ENCODE measurements around the gene HOMEZ.
"Not testable (repeated sequence)": the region's sequence is repeated elsewhere in the genome, so short reads cannot be mapped to it uniquely, and the experiment has no call there.

DNA sequence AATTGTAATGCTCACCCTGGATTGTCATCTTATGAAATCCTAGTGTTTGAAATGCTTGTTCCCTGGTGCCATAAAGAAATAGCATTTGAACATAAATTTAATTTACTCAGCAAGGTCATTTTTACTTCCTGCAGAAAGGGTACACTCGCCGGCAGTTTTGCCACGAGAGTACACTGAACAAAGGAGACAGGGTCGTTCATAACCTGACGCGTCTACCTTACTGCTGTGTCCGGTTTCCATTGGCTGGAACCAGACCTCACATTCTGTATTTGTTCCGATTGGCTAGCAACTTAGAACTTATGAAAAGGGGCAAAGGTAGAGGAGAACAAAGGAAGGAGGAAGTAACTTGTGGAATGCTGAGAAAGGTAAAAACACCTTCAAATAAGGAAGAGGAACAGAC, 25.1 kb downstream of the HOMEZ start:
- not testable (repeated sequence) for TF ChIP-seq GABPA (IDR thresholded peaks at IDR 0.05; ENCODE audit: low read depth); RAD21 (IDR thresholded peaks at IDR 0.05; ENCODE audit: insufficient read depth, low read depth, low read length); CEBPB (IDR thresholded peaks at IDR 0.05; ENCODE audit: borderline replicate concordance in 1 of 2, low read depth in 2 of 2, low read length in 2 of 2); NFXL1 (IDR thresholded peaks at IDR 0.05; ENCODE audit: borderline replicate concordance); FOS (IDR thresholded peaks at IDR 0.05; ENCODE audit: borderline replicate concordance, extremely low read depth, insufficient read length); JUNB (IDR thresholded peaks at IDR 0.05); EZH2 (IDR thresholded peaks at IDR 0.05; ENCODE audit: borderline replicate concordance, control insufficient read depth, low read depth, low read length); ZNF274 (IDR thresholded peaks at IDR 0.05; ENCODE audit: insufficient read depth, insufficient read length)
- TF ChIP-seq, protein P1, sequence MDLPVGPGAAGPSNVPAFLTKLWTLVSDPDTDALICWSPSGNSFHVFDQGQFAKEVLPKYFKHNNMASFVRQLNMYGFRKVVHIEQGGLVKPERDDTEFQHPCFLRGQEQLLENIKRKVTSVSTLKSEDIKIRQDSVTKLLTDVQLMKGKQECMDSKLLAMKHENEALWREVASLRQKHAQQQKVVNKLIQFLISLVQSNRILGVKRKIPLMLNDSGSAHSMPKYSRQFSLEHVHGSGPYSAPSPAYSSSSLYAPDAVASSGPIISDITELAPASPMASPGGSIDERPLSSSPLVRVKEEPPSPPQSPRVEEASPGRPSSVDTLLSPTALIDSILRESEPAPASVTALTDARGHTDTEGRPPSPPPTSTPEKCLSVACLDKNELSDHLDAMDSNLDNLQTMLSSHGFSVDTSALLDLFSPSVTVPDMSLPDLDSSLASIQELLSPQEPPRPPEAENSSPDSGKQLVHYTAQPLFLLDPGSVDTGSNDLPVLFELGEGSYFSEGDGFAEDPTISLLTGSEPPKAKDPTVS (IDR thresholded peaks at IDR 0.05; ENCODE audit: low read depth, low read length), result not testable (repeated sequence)
- TF ChIP-seq, protein P2, sequence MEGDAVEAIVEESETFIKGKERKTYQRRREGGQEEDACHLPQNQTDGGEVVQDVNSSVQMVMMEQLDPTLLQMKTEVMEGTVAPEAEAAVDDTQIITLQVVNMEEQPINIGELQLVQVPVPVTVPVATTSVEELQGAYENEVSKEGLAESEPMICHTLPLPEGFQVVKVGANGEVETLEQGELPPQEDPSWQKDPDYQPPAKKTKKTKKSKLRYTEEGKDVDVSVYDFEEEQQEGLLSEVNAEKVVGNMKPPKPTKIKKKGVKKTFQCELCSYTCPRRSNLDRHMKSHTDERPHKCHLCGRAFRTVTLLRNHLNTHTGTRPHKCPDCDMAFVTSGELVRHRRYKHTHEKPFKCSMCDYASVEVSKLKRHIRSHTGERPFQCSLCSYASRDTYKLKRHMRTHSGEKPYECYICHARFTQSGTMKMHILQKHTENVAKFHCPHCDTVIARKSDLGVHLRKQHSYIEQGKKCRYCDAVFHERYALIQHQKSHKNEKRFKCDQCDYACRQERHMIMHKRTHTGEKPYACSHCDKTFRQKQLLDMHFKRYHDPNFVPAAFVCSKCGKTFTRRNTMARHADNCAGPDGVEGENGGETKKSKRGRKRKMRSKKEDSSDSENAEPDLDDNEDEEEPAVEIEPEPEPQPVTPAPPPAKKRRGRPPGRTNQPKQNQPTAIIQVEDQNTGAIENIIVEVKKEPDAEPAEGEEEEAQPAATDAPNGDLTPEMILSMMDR (IDR thresholded peaks at IDR 0.05 in 2 of 3, conservative IDR thresholded peaks at IDR 0.05 in 1 of 3; ENCODE audit: control insufficient read depth in 2 of 3, extremely low read depth in 1 of 3, insufficient read depth in 1 of 3, low read depth in 3 of 3, low read length in 3 of 3), result not testable (repeated sequence)

Measured in GM12878 (cell line).